LoVo (cell line): ENCODE data around the gene WNT7A.
A peak's percentile ranks its signal among the peaks of the same experiment; 100 is the strongest.
"Not testable (repeated sequence)": the region's sequence is repeated elsewhere in the genome, so short reads cannot be mapped to it uniquely, and the experiment has no call there.

Source experiments
- DNase-seq: peaks from one replicate; pipeline ENCODE4 v3.0.0-alpha.2; 2016; ENCODE audit warnings: low spot score

WNT7A gene

GRCh38 chr3:13865106-13865505 is 14.8 kb downstream of the WNT7A start:
- DNase-seq = no peak

GRCh38 chr3:13863965-13864595 is 15.8 kb downstream of the WNT7A start:
- DNase-seq = no peak

GRCh38 chr3:13863382-13863952 is 16.4 kb downstream of the WNT7A start:
- no peak for DNase-seq

GRCh38 chr3:13861461-13861860 is 18.4 kb downstream of the WNT7A start:
- DNase-seq = no peak

- DNase-seq = no peak
Observed at GRCh38 chr3:13860001-13860400, 19.9 kb downstream of the WNT7A start.

- DNase-seq = no peak
Observed at GRCh38 chr3:13858768-13859520, 20.9 kb downstream of the WNT7A start.

GRCh38 chr3:13857702-13858380 is 22.0 kb downstream of the WNT7A start:
- DNase-seq = no peak

GRCh38 chr3:13856628-13857027 is 23.2 kb downstream of the WNT7A start:
- DNase-seq = not testable (repeated sequence)

- no peak for DNase-seq
Observed at GRCh38 chr3:13856006-13856405, 23.9 kb downstream of the WNT7A start.

- no peak for DNase-seq
Observed at GRCh38 chr3:13854492-13854891, 25.4 kb downstream of the WNT7A start.

GRCh38 chr3:13853978-13854296 is 25.9 kb downstream of the WNT7A start:
- peak; percentile 60 for DNase-seq

- DNase-seq = no peak
Observed at GRCh38 chr3:13853256-13853977, 26.5 kb downstream of the WNT7A start.

GRCh38 chr3:13852638-13853009 is 27.2 kb downstream of the WNT7A start:
- peak; percentile 32 for DNase-seq

GRCh38 chr3:13851997-13852637 is 27.8 kb downstream of the WNT7A start:
- DNase-seq = no peak

GRCh38 chr3:13851091-13851849 is 28.6 kb downstream of the WNT7A start:
- no peak for DNase-seq

- DNase-seq = peak; percentile 69
Observed at GRCh38 chr3:13850161-13850945, 29.5 kb downstream of the WNT7A start.

- DNase-seq = no peak
Observed at GRCh38 chr3:13849018-13849417, 30.9 kb downstream of the WNT7A start.

- no peak for DNase-seq
Observed at GRCh38 chr3:13846716-13847570, 32.9 kb downstream of the WNT7A start.

GRCh38 chr3:13846238-13846637 is 33.6 kb downstream of the WNT7A start:
- DNase-seq = no peak
